Muscle of leg (tissue), 11 donors: ENCODE measurements around the gene TMEM45B. TPM values are rescaled to one million over a fixed set of nuclear protein-coding genes. Genes with fewer than 3 reads are reported as not detected.
"Not testable (repeated sequence)": the region's sequence is repeated elsewhere in the genome, so short reads cannot be mapped to it uniquely, and the experiment has no call there.

ENCODE experiments used
- DNase-seq: peaks from one replicate; pipeline ENCODE4 v3.0.0; 2013
- H3K27ac ChIP-seq: one replicate; pipeline ENCODE4 v1.5.1; 2013; ENCODE audit warnings: mild to moderate bottlenecking, low read length, control low read depth
- H3K27me3 ChIP-seq: one replicate; pipeline ENCODE4 v1.6.1; 2013; ENCODE audit warnings: low read length; ENCODE audit not compliant: control insufficient read depth, insufficient read depth
- H3K36me3 ChIP-seq: one replicate; pipeline ENCODE4 v1.6.1; 2013; ENCODE audit warnings: low read length; ENCODE audit not compliant: control insufficient read depth, insufficient read depth
- H3K4me1 ChIP-seq: one replicate; pipeline ENCODE4 v1.6.1; 2013; ENCODE audit warnings: low read length; ENCODE audit not compliant: control insufficient read depth, insufficient read depth
- H3K4me3 ChIP-seq: one replicate; pipeline ENCODE4 v1.5.1; 2013; ENCODE audit warnings: low read length, control low read depth
- H3K9me3 ChIP-seq: replicated peaks from 2 replicates; pipeline ENCODE4 v1.6.1; 2013; ENCODE audit warnings: low read depth, low read length; ENCODE audit not compliant: control insufficient read depth
- WGBS: methylation state at CpG from one replicate; pipeline ENCODE4 v1.1.5; 2013; ENCODE audit warnings: missing lambda C conversion rate; ENCODE audit not compliant: insufficient coverage; 5-methylcytosine and 5-hydroxymethylcytosine counted together
- polyA plus RNA-seq, 8 donors: library from polyadenylated mRNA; unstranded; fragments of 120-200 nt; gene quantifications; one replicate each; pipeline versions ENCODE4 v1.2.1 to v1.2.3, GENCODE V29; 2013; ENCODE audit warnings: inconsistent platforms in 1 of 8, low replicate concordance in 1 of 8; ENCODE audit not compliant: insufficient read length in 8 of 8, insufficient read depth in 1 of 8
- total RNA-seq: library from RNA; stranded (reverse); fragments of 120-200 nt; gene quantifications from one replicate; pipeline ENCODE4 v1.2.4, GENCODE V29; 2013

Gene TMEM45B
- total and polyA plus RNA-seq, 9 donors = 0.04 to 9.5 (median 0.24) TPM

DNA sequence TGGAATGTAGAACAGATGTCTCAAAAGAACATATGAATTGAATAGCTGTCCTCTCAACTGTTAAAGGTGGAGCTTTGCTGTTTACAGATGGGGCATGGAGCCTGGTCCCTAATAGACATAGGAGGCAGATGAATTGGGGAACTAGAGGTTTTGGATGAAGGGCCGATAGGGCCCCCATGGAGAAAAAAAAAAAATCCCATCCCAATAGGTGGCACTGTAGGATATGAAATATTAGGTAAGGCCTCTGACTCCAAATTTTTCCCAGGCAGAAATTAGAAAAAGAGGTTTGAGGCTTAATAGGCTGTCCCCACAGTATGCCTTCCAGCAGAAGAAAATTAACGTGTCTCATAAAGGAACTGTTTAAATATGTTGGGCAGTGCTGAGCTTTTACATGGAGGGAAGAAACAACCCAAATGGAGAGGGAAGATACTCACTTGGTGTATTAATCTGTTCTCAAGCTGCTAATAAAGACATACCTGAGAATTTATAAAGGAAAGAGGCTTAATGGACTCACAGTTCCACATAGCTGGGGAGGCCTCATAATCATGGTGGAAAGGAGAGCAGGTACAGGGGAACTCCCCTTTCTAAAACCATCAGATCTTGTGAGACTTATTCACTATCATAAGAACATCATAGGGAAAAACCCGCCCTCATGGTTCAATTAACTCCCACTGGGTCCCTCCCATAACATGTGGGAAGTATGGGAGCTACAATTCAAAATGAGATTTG is 30.1 kb upstream of the TMEM45B start:
- H3K4me1 ChIP-seq = no peaks in the 10 kb centered on the region
- H3K27me3 ChIP-seq = no peaks in the 10 kb centered on the region
- H3K36me3 ChIP-seq = no peaks in the 10 kb centered on the region
- H3K9me3 ChIP-seq = no peaks in the 10 kb centered on the region
- WGBS = no CpG with 5 or more reads among the region's 3 CpGs
- H3K4me3 ChIP-seq = no peak overlapping the region
- no peak overlapping the region for H3K27ac ChIP-seq
- DNase-seq = no peak

DNA sequence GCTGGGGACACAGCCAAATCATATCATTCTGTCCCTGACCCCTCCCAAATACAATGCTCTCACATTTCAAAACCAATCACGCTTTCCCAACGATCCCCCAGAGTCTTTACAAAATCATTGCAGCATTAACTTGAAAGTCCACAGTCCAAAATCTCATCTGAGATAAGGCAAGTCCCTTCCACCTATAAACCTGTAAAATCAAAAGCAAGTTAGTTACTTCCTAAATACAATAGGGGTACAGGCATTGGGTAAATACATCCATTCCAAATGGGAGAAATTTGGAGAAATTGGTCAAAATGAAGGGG is 29.6 kb upstream of the TMEM45B start:
- 57% methylated on average over 1 of the region's 2 CpGs for WGBS
- not testable (repeated sequence) for H3K4me1 ChIP-seq, H3K9me3 ChIP-seq, H3K27me3 ChIP-seq, H3K4me3 ChIP-seq, DNase-seq, H3K36me3 ChIP-seq, H3K27ac ChIP-seq

DNA sequence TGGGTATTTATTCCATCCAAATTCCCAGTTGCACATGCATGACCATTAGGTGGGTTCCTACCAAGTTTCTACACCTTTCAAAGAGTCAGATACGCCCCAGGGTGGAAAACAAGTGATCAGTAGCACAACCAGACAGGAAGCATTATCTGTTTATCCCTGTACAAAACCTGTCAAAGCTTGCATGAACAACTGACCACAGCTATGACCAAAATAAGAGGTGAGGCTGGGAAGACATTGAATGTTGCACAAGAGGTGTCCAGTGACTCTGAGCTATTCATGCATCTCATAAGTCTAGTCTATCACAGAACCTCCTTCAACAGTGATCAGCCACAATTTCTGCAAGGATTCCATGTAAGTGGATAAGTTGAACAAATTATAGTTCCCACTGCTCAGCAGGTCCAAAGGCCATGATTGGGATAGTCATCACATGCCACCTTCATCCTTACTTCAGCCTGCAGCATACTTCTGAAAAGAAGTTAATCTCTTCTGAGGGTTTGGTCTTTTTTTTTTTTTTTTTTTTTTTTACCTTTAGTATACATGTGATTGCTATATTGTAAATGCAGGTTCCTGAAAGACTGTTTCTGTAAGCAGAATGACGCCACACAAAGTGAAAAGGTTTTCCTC is 28.0 kb upstream of the TMEM45B start:
- Histone ChIP-seq H3K4me1 (no peaks in the 10 kb centered on the region), H3K9me3 (no peaks in the 10 kb centered on the region), H3K36me3 (no peaks in the 10 kb centered on the region), H3K27ac (no peak overlapping the region), H3K4me3 (no peak overlapping the region), H3K27me3 (no peaks in the 10 kb centered on the region)
- WGBS = no CpG with 5 or more reads among the region's 2 CpGs
- no peak for DNase-seq

DNA sequence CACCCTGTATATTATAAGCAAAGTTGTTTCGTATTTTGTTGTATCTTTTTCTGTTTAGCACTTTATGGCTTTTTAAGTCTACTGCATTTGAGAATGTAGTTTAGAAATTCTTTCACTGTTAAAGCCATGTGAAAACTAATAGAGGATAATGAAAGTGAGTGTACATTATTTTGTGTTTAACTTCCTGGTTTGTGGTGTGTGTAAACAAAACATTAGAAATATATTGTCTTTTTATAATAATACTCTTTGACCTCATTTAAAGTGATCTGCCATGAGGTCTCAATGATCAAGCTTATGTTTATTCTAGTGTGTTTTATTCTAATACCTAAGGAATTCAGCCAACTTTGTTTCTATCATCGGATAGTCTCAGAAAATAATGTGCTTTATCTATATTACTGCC is 27.4 kb upstream of the TMEM45B start:
- WGBS = no CpG with 5 or more reads among the region's 2 CpGs
- no peak for DNase-seq

DNA sequence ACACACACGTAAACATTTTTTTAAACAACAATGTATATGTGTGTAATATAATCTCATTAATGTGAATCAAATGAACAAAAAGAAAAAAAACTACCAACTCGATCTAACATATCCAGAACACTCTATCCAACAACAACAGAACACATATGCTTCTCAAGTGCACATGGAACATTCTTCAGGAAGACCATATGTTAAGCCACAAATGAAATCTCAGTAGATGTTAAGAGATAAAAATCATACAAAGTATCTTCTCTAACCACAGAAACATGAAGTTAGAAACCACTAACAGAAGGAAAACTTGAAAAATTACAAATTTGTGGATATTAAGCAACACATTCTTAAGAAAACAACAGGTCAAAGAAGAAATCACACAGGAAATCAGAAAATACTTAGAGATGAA is 25.5 kb upstream of the TMEM45B start:
- Histone ChIP-seq H3K27ac (no peak overlapping the region), H3K36me3 (no peaks in the 10 kb centered on the region), H3K4me1 (no peaks in the 10 kb centered on the region), H3K4me3 (no peak overlapping the region), H3K9me3 (no peaks in the 10 kb centered on the region), H3K27me3 (no peaks in the 10 kb centered on the region)
- DNase-seq = no peak
- WGBS = no CpG with 5 or more reads among the region's 2 CpGs

More for the DNA sequence above, 27.4 kb upstream of the TMEM45B start:
- Histone ChIP-seq H3K4me1 (no peaks in the 10 kb centered on the region), H3K27me3 (no peaks in the 10 kb centered on the region), H3K36me3 (no peaks in the 10 kb centered on the region), H3K27ac (no peak overlapping the region), H3K9me3 (no peaks in the 10 kb centered on the region), H3K4me3 (no peak overlapping the region)

DNA sequence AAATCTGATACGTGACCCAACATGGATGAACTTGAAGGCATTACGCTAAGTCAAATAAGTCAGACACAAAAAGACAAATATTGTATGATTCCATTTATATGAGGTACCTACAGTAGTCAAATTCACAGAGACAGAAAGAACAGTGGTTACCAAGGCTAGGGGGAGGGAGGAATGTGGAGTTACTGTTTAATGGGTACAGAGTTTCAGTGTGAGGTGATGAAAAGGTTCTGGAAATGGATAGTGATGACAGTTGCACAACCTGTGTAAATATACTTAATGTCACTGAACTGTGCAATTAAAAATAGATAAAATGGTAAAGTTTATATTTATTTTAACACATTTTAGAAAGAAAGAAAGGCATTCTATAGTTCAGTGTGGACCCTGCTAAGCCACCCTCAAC is 24.1 kb upstream of the TMEM45B start:
- Histone ChIP-seq H3K4me3 (no peak overlapping the region), H3K27ac (no peak overlapping the region), H3K9me3 (no peaks in the 10 kb centered on the region), H3K27me3 (no peaks in the 10 kb centered on the region), H3K4me1 (no peaks in the 10 kb centered on the region), H3K36me3 (no peaks in the 10 kb centered on the region)
- no CpG with 5 or more reads among the region's 2 CpGs for WGBS
- DNase-seq = no peak

DNA sequence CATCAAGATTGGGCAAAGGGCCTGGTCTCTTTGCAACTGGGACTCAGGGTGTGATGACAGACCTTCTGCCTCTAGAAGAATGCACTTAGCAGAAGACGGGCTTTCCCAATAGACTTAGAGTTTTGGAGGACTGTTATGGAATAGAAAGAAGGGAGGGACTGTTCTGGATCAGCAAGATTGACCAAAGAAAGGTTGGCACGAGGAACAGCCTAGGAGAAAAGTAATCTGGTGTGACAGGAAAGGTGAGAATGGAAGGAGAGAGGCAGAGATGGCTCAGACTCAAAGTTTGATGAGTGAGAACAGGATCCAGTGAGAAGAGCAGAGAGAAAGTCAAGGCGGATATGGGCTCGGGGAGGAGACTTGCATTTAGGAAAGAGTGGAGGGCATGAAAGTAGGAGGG is 23.0 kb upstream of the TMEM45B start:
- Histone ChIP-seq H3K36me3 (no peaks in the 10 kb centered on the region), H3K4me3 (no peak overlapping the region), H3K4me1 (no peaks in the 10 kb centered on the region), H3K27me3 (no peaks in the 10 kb centered on the region), H3K27ac (no peak overlapping the region), H3K9me3 (no peaks in the 10 kb centered on the region)
- no peak for DNase-seq
- 73% methylated on average over 3 of the region's 4 CpGs for WGBS

DNA sequence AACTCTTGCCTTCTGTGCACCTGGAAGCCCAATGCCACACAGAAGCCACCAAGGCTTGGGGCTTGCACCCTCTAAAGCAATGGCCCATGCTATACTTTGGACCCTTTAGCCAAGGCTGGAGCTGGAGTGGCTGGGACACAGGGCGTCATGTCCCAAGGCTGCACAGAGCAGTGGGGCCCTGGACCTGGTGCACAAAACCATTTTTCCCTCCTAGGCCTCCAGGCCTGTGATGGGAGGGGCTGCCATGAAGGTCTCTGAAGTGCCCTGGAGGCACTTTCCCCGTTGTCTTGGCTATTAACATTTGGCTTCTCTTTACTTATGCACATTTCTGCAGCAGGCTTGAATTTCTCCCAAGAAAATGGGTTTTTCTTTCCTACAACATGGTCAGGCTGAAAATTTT is 20.6 kb upstream of the TMEM45B start:
- no peaks in the 10 kb centered on the region for H3K4me1 ChIP-seq
- 70% methylated on average over 2 of the region's 2 CpGs for WGBS
- H3K36me3 ChIP-seq = no peaks in the 10 kb centered on the region
- no peaks in the 10 kb centered on the region for H3K27me3 ChIP-seq
- H3K27ac ChIP-seq = no peak overlapping the region
- no peak for DNase-seq
- no peak overlapping the region for H3K4me3 ChIP-seq
- H3K9me3 ChIP-seq = no peaks in the 10 kb centered on the region

DNA sequence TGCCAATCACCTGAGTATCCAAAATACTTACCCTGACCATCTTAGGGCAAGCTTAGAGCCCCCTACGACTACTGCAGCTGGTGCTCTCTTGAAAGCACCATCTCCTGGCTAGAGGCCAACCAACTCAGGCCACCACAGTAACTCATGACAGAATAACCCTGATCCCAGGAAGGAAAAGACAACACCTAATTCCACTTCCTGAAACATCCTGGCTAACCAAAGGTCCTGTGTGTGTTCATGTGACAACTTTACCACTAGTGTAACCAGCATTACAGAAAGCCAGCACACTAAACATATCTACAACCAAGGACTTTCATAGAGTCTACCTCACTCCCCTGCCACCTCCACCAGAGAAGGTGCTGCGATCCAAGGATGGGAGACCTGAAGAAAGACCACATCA is 17.4 kb upstream of the TMEM45B start:
- no peak for DNase-seq
- no peaks in the 10 kb centered on the region for H3K27me3 ChIP-seq
- no peaks in the 10 kb centered on the region for H3K9me3 ChIP-seq
- WGBS = 82% methylated on average over 2 of the region's 2 CpGs
- H3K36me3 ChIP-seq = no peaks in the 10 kb centered on the region
- H3K4me3 ChIP-seq = no peak overlapping the region
- no peaks in the 10 kb centered on the region for H3K4me1 ChIP-seq
- H3K27ac ChIP-seq = no peak overlapping the region

DNA sequence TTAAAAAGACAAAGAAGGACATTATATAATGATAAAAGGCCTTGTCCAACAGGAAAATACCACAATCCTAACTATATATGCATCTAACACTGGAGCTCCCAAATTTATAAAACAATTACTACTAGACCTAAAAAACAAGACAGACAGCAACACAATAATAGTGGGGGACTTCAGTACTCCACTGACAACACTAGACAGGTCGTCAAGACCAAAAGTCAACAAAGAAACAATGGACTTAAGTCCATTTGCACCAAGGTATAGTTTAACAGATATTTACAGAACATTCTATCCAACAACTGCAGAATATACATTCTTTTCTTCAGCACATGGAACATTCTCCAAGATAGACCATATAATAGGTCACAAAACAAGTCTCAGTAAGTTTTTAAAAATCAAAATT is 15.5 kb upstream of the TMEM45B start:
- not testable (repeated sequence) for DNase-seq, H3K4me3 ChIP-seq, H3K27me3 ChIP-seq, H3K4me1 ChIP-seq, H3K36me3 ChIP-seq, H3K27ac ChIP-seq, H3K9me3 ChIP-seq
- no CpG with 5 or more reads among the region's 1 CpG for WGBS

DNA sequence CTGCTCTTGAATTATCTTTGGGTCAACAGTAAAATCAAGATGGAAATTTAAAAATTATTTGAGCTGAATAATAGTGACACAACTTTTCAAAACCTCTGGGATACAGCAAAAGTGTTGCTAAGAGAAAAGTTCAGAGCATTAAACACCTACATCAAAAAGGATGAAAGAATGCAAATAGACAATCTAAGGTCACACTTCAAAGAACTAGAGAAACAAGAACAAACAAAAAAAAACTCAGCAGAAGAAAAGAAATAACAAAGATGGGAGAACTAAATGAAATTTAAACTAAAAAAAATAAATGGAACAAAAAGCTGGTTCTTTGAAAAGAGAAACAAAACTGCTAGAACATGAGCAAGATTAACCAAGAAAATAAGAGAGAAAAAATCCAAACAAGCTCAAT is 15.0 kb upstream of the TMEM45B start:
- DNase-seq = no peak
- Histone ChIP-seq H3K27ac (no peak overlapping the region), H3K36me3 (no peaks in the 10 kb centered on the region), H3K27me3 (no peaks in the 10 kb centered on the region), H3K9me3 (no peaks in the 10 kb centered on the region), H3K4me3 (no peak overlapping the region), H3K4me1 (no peaks in the 10 kb centered on the region)
